PC-9 (cell line): ENCODE results near the gene CRADD. TPM values are rescaled to one million over a fixed set of nuclear protein-coding genes. Genes with fewer than 3 reads are reported as not detected.

Experiments used
- BruUV-seq: library from RNA; stranded (reverse); fragments of 400-500 nt; replicated peaks from 2 replicates; lab custom pipeline; 2021; lab: Mats Ljungman, UMichigan
- CTCF ChIA-PET: fragments of 300-600 bp; sonication (Branson Sonifier 250); formaldehyde crosslinking; loops from one replicate; lab custom pipeline; 2022; ENCODE audit warnings: antibody characterized with exemption; lab: Charles Lee
- POLR2A ChIA-PET: fragments of 300-600 bp; sonication (Branson Sonifier 250); formaldehyde crosslinking; loops from one replicate; lab custom pipeline; 2022; ENCODE audit warnings: antibody characterized with exemption; ENCODE audit not compliant: unreplicated experiment; lab: Charles Lee
- DNase-seq, 2 experiments: peaks; one replicate each; pipeline versions ENCODE4 v3.0.0 to v3.0.0-alpha.2; 2015 to 2022; ENCODE audit warnings: mixed read lengths in 1 of 2
- H2AFZ ChIP-seq: fragments of 200-600 bp; sonication (generic); 2 replicates; pipeline ENCODE4 v1.8.1; 2017; ENCODE audit warnings: antibody characterized with exemption
- H3F3A ChIP-seq: fragments of 200-600 bp; sonication (generic); 2 replicates; pipeline ENCODE4 v1.8.1; 2017; ENCODE audit warnings: antibody characterized with exemption, mild to moderate bottlenecking, low read depth; ENCODE audit not compliant: insufficient read depth
- H3K27ac ChIP-seq: fragments of 200-600 bp; sonication (generic); 2 replicates; pipeline ENCODE4 v1.6.1; 2016; ENCODE audit warnings: mixed run types
- H3K27me3 ChIP-seq: fragments of 200-600 bp; sonication (generic); 2 replicates; pipeline ENCODE4 v1.6.1; 2016; ENCODE audit warnings: low read depth, mixed run types; ENCODE audit not compliant: insufficient read depth
- H3K36me3 ChIP-seq: fragments of 200-600 bp; sonication (generic); 2 replicates; pipeline ENCODE4 v1.6.1; 2016; ENCODE audit warnings: low read depth, mixed run types
- H3K4me1 ChIP-seq: fragments of 200-600 bp; sonication (generic); replicated peaks from 2 replicates; pipeline ENCODE4 v1.6.1; 2016; ENCODE audit warnings: mixed run types; ENCODE audit not compliant: insufficient read depth
- H3K4me2 ChIP-seq: fragments of 200-600 bp; sonication (generic); 2 replicates; pipeline ENCODE4 v1.6.1; 2017; ENCODE audit warnings: mixed run types
- H3K4me3 ChIP-seq: fragments of 200-600 bp; sonication (generic); 2 replicates; pipeline ENCODE4 v1.6.1; 2016; ENCODE audit warnings: mixed run types
- H3K79me2 ChIP-seq: fragments of 200-600 bp; sonication (generic); 2 replicates; pipeline ENCODE4 v1.6.1; 2017; ENCODE audit warnings: low read depth, mixed run types
- H3K9me2 ChIP-seq: fragments of 200-600 bp; sonication (generic); 2 replicates; pipeline ENCODE4 v1.8.1; 2017; ENCODE audit warnings: mild to moderate bottlenecking; ENCODE audit not compliant: insufficient read depth
- H3K9me3 ChIP-seq: fragments of 200-600 bp; sonication (generic); 2 replicates; pipeline ENCODE4 v1.8.1; 2016; ENCODE audit warnings: low read depth; ENCODE audit not compliant: insufficient read depth
- H4K20me1 ChIP-seq: fragments of 200-600 bp; sonication (generic); 2 replicates; pipeline ENCODE4 v1.8.1; 2017; ENCODE audit not compliant: insufficient read depth
- CTCF ChIP-seq: fragments of 200-600 bp; sonication (generic); conservative IDR thresholded peaks from 2 replicates; pipeline ENCODE4 v1.6.1; 2017; ENCODE audit warnings: mixed run types, antibody characterized with exemption, mild to moderate bottlenecking, moderate library complexity
- EZH2 ChIP-seq: fragments of 200-600 bp; sonication (generic); IDR thresholded peaks from 2 replicates; pipeline ENCODE4 v1.8.0; 2017; ENCODE audit warnings: antibody characterized with exemption, low read depth
- intact Hi-C: fragments of 100-400 bp; cut with micrococcal nuclease; formaldehyde crosslinking; loops from one replicate; pipeline ENCODE4 v1.10.0; 2022; ENCODE audit not compliant: unreplicated experiment
- total RNA-seq: library from RNA; stranded (reverse); gene quantifications from 2 replicates; pipeline ENCODE4 v1.2.3, GENCODE V29; 2021

The CRADD gene
- total RNA-seq, 1 experiment from 2014 or later: 7.6 TPM

GRCh38 chr12:93944201-93944600, 267.0 kb downstream of the CRADD start:
- no peaks in the 10 kb centered on the region for H3K9me2 ChIP-seq
- intact Hi-C loops: no loop called here
- ChIA-PET POLR2A (no interaction called here), CTCF (no interaction called here)
- no peaks in the 10 kb centered on the region for H3K4me1 ChIP-seq
- H3K27me3 ChIP-seq: no peaks in the 10 kb centered on the region
- H3K27ac ChIP-seq: no peak overlapping the region
- no peaks in the 10 kb centered on the region for H4K20me1 ChIP-seq
- no peak for DNase-seq
- H3K9me3 ChIP-seq: no peaks in the 10 kb centered on the region
- H3K4me2 ChIP-seq: no peak overlapping the region
- BruUV-seq: no TSS peak
- no peaks in the 10 kb centered on the region for H3F3A ChIP-seq
- no peaks in the 10 kb centered on the region for H3K79me2 ChIP-seq
- no peak overlapping the region for H3K4me3 ChIP-seq
- no peaks in the 10 kb centered on the region for H3K36me3 ChIP-seq
- H2AFZ ChIP-seq: no peak overlapping the region
- TF ChIP-seq CTCF (no peak), EZH2 (no peak)

Other genes with a start within 250 kb of the CRADD start
- 68.5 and 82.1 TPM in 2 replicates for gene UBE2N, start 235.4 kb upstream of the CRADD start, total RNA-seq
- gene MRPL42, start 209.9 kb upstream of the CRADD start, total RNA-seq: 52.8 and 61.0 TPM in 2 replicates
- gene SOCS2, start 104.7 kb upstream of the CRADD start, total RNA-seq: 9.2 and 11.1 TPM in 2 replicates